HL-60 (cell line): ENCODE measurements around the gene HSBP1L1.

Experiments used
- DNase-seq, 2 experiments: peaks; one replicate each; pipeline ENCODE4 v3.0.0-alpha.2; 2010 to 2020; ENCODE audit warnings: low read depth in 1 of 2, low spot score in 1 of 2
- H3K27ac ChIP-seq: fragments of 250-450 bp; sonication (Bioruptor Pico); replicated peaks from 2 replicates; pipeline ENCODE4 v1.5.1; 2020; ENCODE audit warnings: mild to moderate bottlenecking, moderate library complexity
- H3K27me3 ChIP-seq: fragments of 250-450 bp; sonication (Bioruptor Pico); 2 replicates; pipeline ENCODE4 v1.5.1; 2021; ENCODE audit warnings: mild to moderate bottlenecking, moderate library complexity; ENCODE audit not compliant: insufficient read depth, poor library complexity, severe bottlenecking
- H3K4me3 ChIP-seq: replicated peaks from 2 replicates; pipeline ENCODE4 v1.5.1; 2011; ENCODE audit warnings: mild to moderate bottlenecking, control low read depth, low read length; ENCODE audit not compliant: insufficient read depth
- CTCF ChIP-seq: IDR thresholded peaks from one replicate; pipeline ENCODE4 v1.5.1; 2011; ENCODE audit warnings: low read length, control low read depth, inconsistent platforms; ENCODE audit not compliant: insufficient read depth
- GABPA ChIP-seq: IDR thresholded peaks from 2 replicates; pipeline ENCODE4 v1.6.1; 2012; ENCODE audit warnings: low read depth
- POLR2AphosphoS5 ChIP-seq: IDR thresholded peaks from 2 replicates; pipeline ENCODE4 v1.6.1; 2012; ENCODE audit warnings: low read depth
- REST ChIP-seq: IDR thresholded peaks from 2 replicates; pipeline ENCODE4 v1.6.1; 2012; ENCODE audit warnings: low read depth; ENCODE audit not compliant: insufficient replicate concordance
- SPI1 ChIP-seq: IDR thresholded peaks from 2 replicates; pipeline ENCODE4 v1.6.1; 2012; ENCODE audit warnings: low read depth, mild to moderate bottlenecking, borderline replicate concordance
- long read RNA-seq: library from polyadenylated mRNA; unstranded; transcript quantifications from one replicate; pipeline ENCODE4 v2.0.0, GENCODE V29; 2020

HSBP1L1 gene
- long read RNA-seq = 0 reads

GRCh38 chr18:79964330-79965118, at the start of gene HSBP1L1:
Gene HSBP1L1 (plus strand): TSS chr18:79964643. CDS start chr18:79964736, 93 bp downstream.
- Histone ChIP-seq H3K4me3 (peak within 1 kb of the TSS; percentile 48), H3K27ac (peak within 1 kb of the TSS; percentile 44), H3K27me3 (no peaks in the 10 kb centered on the region)
- peak in 1 of 2 experiments; percentile 63 for DNase-seq
- TF ChIP-seq GABPA (no peak), POLR2AphosphoS5 (peak; percentile 30; the same call in 1 of the 2 replicates), REST (no peak), SPI1 (no peak), CTCF (no peak)

DNA sequence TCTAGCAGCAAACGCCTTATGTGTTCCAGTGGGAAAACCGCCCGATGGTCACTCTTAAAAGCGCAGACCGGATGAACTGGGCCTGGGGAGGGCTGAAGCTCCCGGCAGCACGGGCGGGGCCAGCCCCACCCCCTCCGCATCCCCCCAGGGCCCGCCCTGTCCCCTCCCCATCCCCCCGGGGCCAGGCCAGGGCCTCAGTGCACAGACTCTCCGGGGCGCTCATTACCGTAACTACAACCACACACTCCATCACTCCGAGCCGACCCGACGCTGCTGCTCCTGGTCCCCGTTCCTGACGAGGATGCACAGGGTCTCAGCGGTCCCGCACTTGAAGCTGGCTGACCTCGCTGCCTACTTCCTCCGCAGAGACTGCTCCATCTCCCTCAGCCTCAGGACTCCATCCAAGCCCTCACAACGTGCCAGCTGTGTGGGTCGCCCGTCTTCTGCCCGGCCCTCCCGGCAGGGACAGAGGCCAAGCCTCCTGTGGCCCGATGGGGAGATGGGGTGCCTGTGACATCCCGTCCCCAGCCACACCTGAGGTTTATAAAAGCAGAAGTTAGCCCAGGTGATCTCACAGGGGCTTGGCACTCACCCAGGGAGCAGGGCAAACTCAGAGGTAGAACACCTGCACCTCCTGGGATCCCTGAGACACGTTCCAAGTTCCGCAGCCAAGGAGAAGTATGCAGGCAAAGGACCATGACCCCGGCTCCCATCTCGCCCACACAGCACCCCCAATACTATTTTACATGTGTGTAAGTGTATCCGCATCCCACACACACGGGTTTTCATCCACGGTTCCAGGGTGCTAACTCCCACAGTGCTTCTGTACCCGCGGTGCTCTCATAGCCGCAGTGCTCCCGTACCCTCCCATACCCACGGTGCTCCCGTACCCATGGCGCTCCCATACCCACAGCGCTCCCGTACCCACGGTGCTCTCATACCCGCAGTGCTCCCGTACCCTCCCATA, 49.0 kb upstream of the HSBP1L1 start:
- no peak overlapping the region for H3K4me3 ChIP-seq
- TF ChIP-seq POLR2AphosphoS5 (no peak; the same call in 1 of the 2 replicates), GABPA (no peak), SPI1 (no peak), CTCF (no peak), REST (no peak)
- no peak overlapping the region for H3K27ac ChIP-seq
- no peaks in the 10 kb centered on the region for H3K27me3 ChIP-seq
- no peak for DNase-seq

DNA sequence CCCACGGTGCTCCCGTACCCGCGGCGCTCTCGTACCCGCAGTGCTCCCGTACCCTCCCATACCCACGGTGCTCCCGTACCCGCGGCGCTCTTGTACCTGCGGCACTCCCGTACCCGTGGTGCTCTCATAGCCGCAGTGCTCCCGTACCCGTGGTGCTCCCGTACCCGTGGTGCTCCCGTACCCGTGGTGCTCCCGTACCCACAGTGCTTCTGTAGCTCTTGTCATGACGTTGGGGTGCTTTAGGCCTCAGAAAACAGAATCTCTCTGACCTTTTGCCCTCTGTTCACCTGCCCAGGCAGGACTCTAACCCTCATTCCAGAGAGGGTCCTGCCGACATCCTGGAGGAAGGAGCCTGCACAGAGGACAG, 48.3 kb upstream of the HSBP1L1 start:
- Histone ChIP-seq H3K4me3 (no peak overlapping the region), H3K27me3 (no peaks in the 10 kb centered on the region), H3K27ac (no peak overlapping the region)
- DNase-seq = no peak
- TF ChIP-seq GABPA = no peak
- no peak for TF ChIP-seq POLR2AphosphoS5
- TF ChIP-seq CTCF = no peak
- TF ChIP-seq SPI1 = no peak
- TF ChIP-seq REST = no peak
